GM19468 (cell line): Measurements from ENCODE around the gene FIG4.

ENCODE experiments used
- ATAC-seq: cut with Tn5 transposase; IDR thresholded peaks from one replicate; pipeline ENCODE4 v1.9.1; 2021; ENCODE audit warnings: mild to moderate bottlenecking, moderate library complexity, moderate number of reproducible peaks; ENCODE audit not compliant: unreplicated experiment; ENCODE audit errors: extremely low read depth

FIG4 gene

DNA sequence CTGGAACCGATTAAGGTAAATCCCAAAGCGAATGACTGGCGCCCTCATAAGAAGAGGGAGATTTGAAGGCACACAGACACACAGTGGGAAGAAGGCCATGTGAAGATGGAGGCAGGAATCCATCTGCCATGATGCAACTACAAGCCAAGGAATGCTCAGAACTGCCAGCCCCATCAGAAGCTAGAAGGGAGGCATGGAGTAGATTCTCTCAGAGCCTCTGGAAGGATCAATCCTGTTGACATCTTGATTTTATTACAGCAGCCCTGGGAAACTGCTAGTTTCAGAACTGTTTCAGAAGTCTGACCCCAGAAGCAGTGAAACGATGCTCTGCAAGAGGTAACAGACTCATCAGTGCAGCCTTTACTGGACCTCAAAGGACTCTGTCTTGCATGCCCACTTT is 183.5 kb downstream of the FIG4 start:
- no peak for ATAC-seq
